Measurements from ENCODE around the gene AREL1.

Gene AREL1

GRCh38 chr14:74616996-74617700 lies 95.7 kb downstream of the AREL1 start:
- peaks cover 3% of the 10 kb centered on the region for H3K27me3 ChIP-seq (ENCODE audit: insufficient read depth, low read length)
- no peaks in the 10 kb centered on the region for H3K9me3 ChIP-seq (ENCODE audit: insufficient read depth, low read depth, low read length)
- peak overlapping the region; percentile 36 for H3K27ac ChIP-seq (ENCODE audit: low read depth, low read length)
- H3K4me3 ChIP-seq (ENCODE audit: low read length): no peak overlapping the region; the same call in 1 of the 2 replicates
- H3K36me3 ChIP-seq (ENCODE audit: insufficient read depth, low read length): no peaks in the 10 kb centered on the region
- 70% methylated on average over 13 of the region's 13 CpGs for WGBS
- peaks cover 35% of the 10 kb centered on the region for H3K4me1 ChIP-seq (ENCODE audit: insufficient read depth, low read length)
- no peak overlapping the region; the same call in 1 of the 2 replicates for H3K9ac ChIP-seq (ENCODE audit: low read depth, low read length)

GRCh38 chr14:74616507-74616906 lies 96.4 kb downstream of the AREL1 start:
- no peaks in the 10 kb centered on the region for H3K36me3 ChIP-seq (ENCODE audit: insufficient read depth, low read length)
- H3K4me3 ChIP-seq (ENCODE audit: low read length): no peak overlapping the region
- H3K9ac ChIP-seq (ENCODE audit: low read depth, low read length): no peak overlapping the region; the same call in 1 of the 2 replicates
- 63% methylated on average over 3 of the region's 4 CpGs for WGBS
- H3K27me3 ChIP-seq (ENCODE audit: insufficient read depth, low read length): peaks cover 10% of the 10 kb centered on the region
- H3K9me3 ChIP-seq (ENCODE audit: insufficient read depth, low read depth, low read length): no peaks in the 10 kb centered on the region; the same call in 1 of the 2 replicates
- H3K4me1 ChIP-seq (ENCODE audit: insufficient read depth, low read length): peaks cover 35% of the 10 kb centered on the region
- H3K27ac ChIP-seq (ENCODE audit: low read depth, low read length): peak overlapping the region; percentile 3; the same call in 1 of the 2 replicates

GRCh38 chr14:74615735-74616134 lies 97.1 kb downstream of the AREL1 start:
- Histone ChIP-seq H3K4me3 (ENCODE audit: low read length) (no peak overlapping the region), H3K9me3 (ENCODE audit: insufficient read depth, low read depth, low read length) (no peaks in the 10 kb centered on the region; the same call in 1 of the 2 replicates), H3K27ac (ENCODE audit: low read depth, low read length) (no peak overlapping the region), H3K4me1 (ENCODE audit: insufficient read depth, low read length) (peaks cover 35% of the 10 kb centered on the region), H3K27me3 (ENCODE audit: insufficient read depth, low read length) (peaks cover 17% of the 10 kb centered on the region), H3K9ac (ENCODE audit: low read depth, low read length) (no peak overlapping the region), H3K36me3 (ENCODE audit: insufficient read depth, low read length) (no peaks in the 10 kb centered on the region)
- 93% methylated on average over 14 of the region's 14 CpGs for WGBS

- no peaks in the 10 kb centered on the region for H3K36me3 ChIP-seq (ENCODE audit: insufficient read depth, low read length)
- H3K9ac ChIP-seq (ENCODE audit: low read depth, low read length): no peak overlapping the region
- no peak overlapping the region for H3K27ac ChIP-seq (ENCODE audit: low read depth, low read length)
- H3K4me3 ChIP-seq (ENCODE audit: low read length): no peak overlapping the region
- H3K9me3 ChIP-seq (ENCODE audit: insufficient read depth, low read depth, low read length): no peaks in the 10 kb centered on the region; the same call in 1 of the 2 replicates
- peaks cover 29% of the 10 kb centered on the region for H3K4me1 ChIP-seq (ENCODE audit: insufficient read depth, low read length)
- 89% methylated on average over 8 of the region's 8 CpGs for WGBS
- peaks cover 27% of the 10 kb centered on the region for H3K27me3 ChIP-seq (ENCODE audit: insufficient read depth, low read length)
Observed at GRCh38 chr14:74614508-74615495, 98.1 kb downstream of the AREL1 start.

- Histone ChIP-seq H3K36me3 (ENCODE audit: insufficient read depth, low read length) (no peaks in the 10 kb centered on the region), H3K9me3 (ENCODE audit: insufficient read depth, low read depth, low read length) (no peaks in the 10 kb centered on the region; the same call in 1 of the 2 replicates), H3K27ac (ENCODE audit: low read depth, low read length) (no peak overlapping the region), H3K4me1 (ENCODE audit: insufficient read depth, low read length) (peaks cover 15% of the 10 kb centered on the region), H3K4me3 (ENCODE audit: low read length) (no peak overlapping the region), H3K9ac (ENCODE audit: low read depth, low read length) (no peak overlapping the region), H3K27me3 (ENCODE audit: insufficient read depth, low read length) (peaks cover 35% of the 10 kb centered on the region)
- WGBS: 88% methylated on average over 16 of the region's 16 CpGs
Observed at GRCh38 chr14:74613211-74613914, 99.5 kb downstream of the AREL1 start.

DNA sequence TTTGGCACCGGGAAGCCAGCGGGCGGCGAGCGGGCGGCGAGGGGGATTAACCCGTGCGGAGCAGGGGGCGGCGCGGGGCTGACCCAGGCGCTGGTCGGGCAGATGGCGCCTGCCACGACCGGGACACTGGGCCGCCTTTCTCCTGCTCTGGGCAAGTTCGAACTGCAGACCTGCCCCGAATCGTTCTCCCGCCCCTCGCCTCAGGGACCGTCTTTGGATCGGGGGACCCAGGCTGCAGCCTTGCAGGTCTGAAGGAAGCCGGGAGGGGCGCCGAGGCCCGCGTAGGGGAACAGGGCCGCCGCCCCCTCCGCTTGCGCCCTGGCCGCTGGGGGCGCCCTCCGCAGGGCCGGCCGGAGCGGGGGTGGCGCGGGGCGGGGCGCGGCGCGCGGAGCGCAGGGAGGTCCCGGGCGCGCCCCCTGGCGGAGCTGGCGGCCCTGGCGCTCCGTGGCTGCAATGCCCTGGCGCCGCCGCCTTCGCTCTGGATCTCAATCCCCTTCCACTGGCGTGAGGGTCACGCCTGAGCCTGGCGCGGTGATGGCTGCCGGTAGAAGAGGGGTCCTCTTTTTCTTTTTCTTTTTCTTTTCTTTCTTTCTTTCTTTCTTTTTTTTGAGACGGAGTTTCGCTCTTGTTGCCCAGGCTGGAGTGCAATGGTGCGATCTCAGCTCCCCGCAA lies 100.4 kb downstream of the AREL1 start:
- Histone ChIP-seq H3K36me3 (ENCODE audit: insufficient read depth, low read length) (no peaks in the 10 kb centered on the region), H3K27me3 (ENCODE audit: insufficient read depth, low read length) (peaks cover 35% of the 10 kb centered on the region), H3K4me3 (ENCODE audit: low read length) (peak overlapping the region; percentile 58), H3K9ac (ENCODE audit: low read depth, low read length) (peak overlapping the region; percentile 55), H3K27ac (ENCODE audit: low read depth, low read length) (no peak overlapping the region), H3K9me3 (ENCODE audit: insufficient read depth, low read depth, low read length) (no peaks in the 10 kb centered on the region; the same call in 1 of the 2 replicates), H3K4me1 (ENCODE audit: insufficient read depth, low read length) (peaks cover 11% of the 10 kb centered on the region; the same call in 1 of the 2 replicates)
- 9% methylated on average over 69 of the region's 69 CpGs for WGBS

GRCh38 chr14:74611650-74612349 lies 101.1 kb downstream of the AREL1 start, which contains the start of gene LTBP2:
TSS of gene LTBP2 (minus strand) at chr14:74612237. CDS start at chr14:74611944, 293 bp downstream.
- no peak within 1 kb of the TSS for H3K27ac ChIP-seq (ENCODE audit: low read depth, low read length)
- H3K27me3 ChIP-seq (ENCODE audit: insufficient read depth, low read length): peaks cover 35% of the 10 kb centered on the region
- H3K9me3 ChIP-seq (ENCODE audit: insufficient read depth, low read depth, low read length): no peaks in the 10 kb centered on the region; the same call in 1 of the 2 replicates
- no peaks in the 10 kb centered on the region for H3K36me3 ChIP-seq (ENCODE audit: insufficient read depth, low read length)
- peak within 1 kb of the TSS; percentile 55 for H3K9ac ChIP-seq (ENCODE audit: low read depth, low read length)
- H3K4me1 ChIP-seq (ENCODE audit: insufficient read depth, low read length): peaks cover 4% of the 10 kb centered on the region; the same call in 1 of the 2 replicates
- WGBS: under 1% methylated on average over 70 of the region's 70 CpGs
- peak within 1 kb of the TSS; percentile 58 for H3K4me3 ChIP-seq (ENCODE audit: low read length)

Data from HUES64 (cell line).